ENCODE measurements around the gene IGFBPL1. TPM values are rescaled to one million over a fixed set of nuclear protein-coding genes. Genes with fewer than 3 reads are reported as not detected.

IGFBPL1 gene
- total and polyA plus RNA-seq, 4 donors, result 0.08 TPM; not detected in 3

DNA sequence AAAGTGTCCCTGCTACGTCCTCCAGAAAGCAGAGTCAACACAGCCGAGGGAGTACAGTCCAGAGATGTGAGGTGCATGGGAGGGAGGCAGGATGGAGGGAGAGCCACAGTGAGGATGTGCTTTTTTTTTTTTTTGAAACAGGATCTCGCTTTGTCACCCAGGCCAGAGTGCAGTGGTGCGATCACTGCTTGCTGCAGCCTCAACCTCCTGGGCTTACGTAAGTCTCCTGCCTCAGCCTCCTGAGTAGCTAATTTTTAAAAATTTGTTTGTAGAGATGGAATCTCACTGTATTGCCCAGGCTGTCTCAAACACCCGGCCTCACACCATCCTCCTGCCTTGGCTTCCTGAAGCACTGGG, 65.0 kb downstream of the IGFBPL1 start:
- Histone ChIP-seq H3K9me3 (ENCODE audit: control insufficient read depth in 4 of 4, low read length in 3 of 4) (no peaks in the 10 kb centered on the region), H3K4me3 (ENCODE audit: low read depth in 1 of 3, low read length in 3 of 3) (no peak overlapping the region), H3K9ac (ENCODE audit: low read depth in 1 of 2, low read length in 2 of 2) (no peak overlapping the region), H3K36me3 (ENCODE audit: control insufficient read depth in 4 of 4, insufficient read depth in 3 of 4, low read depth in 1 of 4, low read length in 3 of 4) (no peaks in the 10 kb centered on the region), H3K27me3 (ENCODE audit: control insufficient read depth in 4 of 4, insufficient read depth in 4 of 4, low read length in 3 of 4) (no peaks in the 10 kb centered on the region), H3K4me1 (ENCODE audit: control insufficient read depth in 4 of 4, insufficient read depth in 4 of 4, low read length in 3 of 4) (peaks cover 0 to 6% (median 3%) of the 10 kb centered on the region in 4 donors), H3K27ac (ENCODE audit: low read depth in 1 of 2, low read length in 2 of 2) (no peak overlapping the region)
- TF ChIP-seq FOXA2 (IDR thresholded peaks at IDR 0.05) (no peak), EGR1 (IDR thresholded peaks at IDR 0.05; ENCODE audit: low read depth in 2 of 2) (no peak), REST (IDR thresholded peaks at IDR 0.05) (no peak), CTCF (IDR thresholded peaks at IDR 0.05; ENCODE audit: low read depth, low read length, missing input control) (no peak), GABPA (IDR thresholded peaks at IDR 0.05 in 1 of 2, conservative IDR thresholded peaks at IDR 0.05 in 1 of 2) (no peak), YY1 (IDR thresholded peaks at IDR 0.05) (no peak), TAF1 (conservative IDR thresholded peaks at IDR 0.05) (no peak), FOXA1 (IDR thresholded peaks at IDR 0.05) (no peak), JUND (IDR thresholded peaks at IDR 0.05) (no peak), HNF4G (IDR thresholded peaks at IDR 0.05) (no peak), SP1 (IDR thresholded peaks at IDR 0.05) (no peak), ZBTB33 (IDR thresholded peaks at IDR 0.05) (no peak), NR2F2 (IDR thresholded peaks at IDR 0.05) (no peak), RAD21 (IDR thresholded peaks at IDR 0.05) (no peak), RXRA (IDR thresholded peaks at IDR 0.05) (no peak), HNF4A (conservative IDR thresholded peaks at IDR 0.05) (no peak)
- TF ChIP-seq, protein P1, sequence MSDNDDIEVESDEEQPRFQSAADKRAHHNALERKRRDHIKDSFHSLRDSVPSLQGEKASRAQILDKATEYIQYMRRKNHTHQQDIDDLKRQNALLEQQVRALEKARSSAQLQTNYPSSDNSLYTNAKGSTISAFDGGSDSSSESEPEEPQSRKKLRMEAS (IDR thresholded peaks at IDR 0.05), result no peak
- TF ChIP-seq, protein P2, sequence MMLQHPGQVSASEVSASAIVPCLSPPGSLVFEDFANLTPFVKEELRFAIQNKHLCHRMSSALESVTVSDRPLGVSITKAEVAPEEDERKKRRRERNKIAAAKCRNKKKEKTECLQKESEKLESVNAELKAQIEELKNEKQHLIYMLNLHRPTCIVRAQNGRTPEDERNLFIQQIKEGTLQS (IDR thresholded peaks at IDR 0.05), result no peak
- DNase-seq (ENCODE audit: low spot score), result no peak
- 84% methylated on average over 6 of the region's 6 CpGs for WGBS

All from liver (tissue), 9 donors.